Measurements from ENCODE around the gene TRPM3.

Gene TRPM3

DNA sequence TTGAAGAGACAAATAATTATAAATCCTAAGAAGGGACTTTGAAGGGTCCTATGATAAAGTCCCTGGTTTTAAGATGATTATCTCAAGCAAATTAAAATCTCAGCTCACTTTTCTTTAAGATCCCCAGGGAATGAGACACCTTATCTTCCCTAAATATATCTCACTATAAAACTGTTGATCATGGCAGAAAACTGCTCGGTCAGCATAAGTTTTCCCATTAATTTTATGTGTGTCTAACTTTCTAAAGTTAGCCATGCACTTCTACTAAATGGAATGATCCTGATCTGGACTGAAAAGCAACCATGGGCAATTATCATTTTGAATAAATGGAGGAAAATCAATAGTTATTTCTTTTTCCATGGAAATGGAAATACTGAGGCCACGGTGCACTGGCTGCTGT, 314.5 kb downstream of the TRPM3 start:
- TF ChIP-seq YY1 (IDR thresholded peaks at IDR 0.05; ENCODE audit: insufficient read depth, insufficient read length) (no peak), ZNF274 (IDR thresholded peaks at IDR 0.05; ENCODE audit: low read depth, low read length) (no peak), SUZ12 (IDR thresholded peaks at IDR 0.05; ENCODE audit: extremely low read depth, insufficient read depth, insufficient read length) (no peak)
- Histone ChIP-seq H3K4me3 (ENCODE audit: insufficient read length, low read depth) (no peak overlapping the region), H3K4me1 (ENCODE audit: insufficient read depth, insufficient read length) (no peaks in the 10 kb centered on the region), H3K9ac (ENCODE audit: insufficient read length, low read depth) (no peak overlapping the region), H3K27me3 (ENCODE audit: insufficient read depth, insufficient read length) (no peaks in the 10 kb centered on the region), H3K36me3 (ENCODE audit: insufficient read depth, insufficient read length, low read length) (no peaks in the 10 kb centered on the region), H3K9me3 (ENCODE audit: insufficient read depth, low read length) (no peaks in the 10 kb centered on the region)
- DNase-seq (ENCODE audit: low read depth, low spot score) = no peak

DNA sequence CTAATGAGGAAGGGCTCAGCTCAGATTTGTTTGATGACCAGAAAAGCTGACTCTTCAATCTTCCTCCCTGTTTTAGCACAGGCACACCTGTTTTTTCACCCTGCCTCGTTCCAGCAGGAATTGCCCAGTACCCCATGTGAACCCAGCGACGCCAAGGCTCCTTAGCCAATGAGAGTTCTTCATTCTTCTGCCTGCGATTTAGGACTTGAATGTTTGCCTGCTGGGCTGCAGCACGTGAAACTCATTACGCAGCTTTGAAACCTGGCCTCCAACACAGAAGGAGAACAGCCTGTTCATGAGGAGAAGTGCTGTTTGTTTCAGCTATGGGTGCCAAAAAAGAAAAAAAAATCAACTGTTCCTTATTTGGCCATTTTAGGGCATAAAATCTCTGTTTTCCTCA, 315.5 kb downstream of the TRPM3 start:
- Histone ChIP-seq H3K4me1 (ENCODE audit: insufficient read depth, insufficient read length) (no peaks in the 10 kb centered on the region), H3K9ac (ENCODE audit: insufficient read length, low read depth) (no peak overlapping the region), H3K27me3 (ENCODE audit: insufficient read depth, insufficient read length) (no peaks in the 10 kb centered on the region), H3K4me3 (ENCODE audit: insufficient read length, low read depth) (no peak overlapping the region), H3K9me3 (ENCODE audit: insufficient read depth, low read length) (no peaks in the 10 kb centered on the region), H3K36me3 (ENCODE audit: insufficient read depth, insufficient read length, low read length) (no peaks in the 10 kb centered on the region)
- DNase-seq (ENCODE audit: low read depth, low spot score) = no peak
- TF ChIP-seq YY1 (IDR thresholded peaks at IDR 0.05; ENCODE audit: insufficient read depth, insufficient read length) (no peak), ZNF274 (IDR thresholded peaks at IDR 0.05; ENCODE audit: low read depth, low read length) (no peak), SUZ12 (IDR thresholded peaks at IDR 0.05; ENCODE audit: extremely low read depth, insufficient read depth, insufficient read length) (no peak)

DNA sequence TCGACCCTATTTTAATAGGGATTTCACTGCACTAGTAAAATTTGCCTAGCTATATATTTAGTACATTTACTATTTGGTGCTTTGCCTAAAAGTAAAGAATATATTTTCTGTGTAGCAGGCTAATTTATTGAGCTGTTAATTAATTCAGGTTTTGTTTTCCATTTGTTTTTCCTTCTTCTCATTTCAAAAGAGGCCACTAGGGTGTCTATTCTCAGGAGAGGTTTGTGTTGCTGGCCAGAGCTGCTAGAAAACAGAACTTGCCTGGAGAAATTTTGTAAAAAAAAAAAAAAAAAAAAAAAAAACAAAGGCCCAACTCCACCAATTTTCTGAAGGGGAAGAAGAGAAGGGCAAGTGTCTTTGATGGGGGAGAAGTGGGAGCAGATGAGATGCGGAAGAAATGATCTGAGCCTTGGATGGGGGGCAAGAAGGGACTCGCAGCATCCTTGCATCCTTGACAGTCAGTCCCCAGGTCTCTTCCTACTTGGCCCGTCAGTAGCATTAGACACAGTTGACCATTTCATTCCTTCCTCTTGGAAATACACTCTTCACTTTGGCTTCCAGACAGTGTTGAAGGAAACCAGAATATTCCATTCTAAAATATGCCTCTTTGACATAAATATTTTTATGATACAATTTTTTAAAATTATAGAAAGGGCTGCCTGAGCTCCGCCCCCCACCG, 318.5 kb downstream of the TRPM3 start:
- DNase-seq (ENCODE audit: low read depth, low spot score) = no peak
- no peak overlapping the region for H3K4me3 ChIP-seq (ENCODE audit: insufficient read length, low read depth)
- no peaks in the 10 kb centered on the region for H3K9me3 ChIP-seq (ENCODE audit: insufficient read depth, low read length)
- H3K4me1 ChIP-seq (ENCODE audit: insufficient read depth, insufficient read length) = no peaks in the 10 kb centered on the region
- no peak overlapping the region for H3K9ac ChIP-seq (ENCODE audit: insufficient read length, low read depth)
- H3K36me3 ChIP-seq (ENCODE audit: insufficient read depth, insufficient read length, low read length) = no peaks in the 10 kb centered on the region
- H3K27me3 ChIP-seq (ENCODE audit: insufficient read depth, insufficient read length) = no peaks in the 10 kb centered on the region
- TF ChIP-seq ZNF274 (IDR thresholded peaks at IDR 0.05; ENCODE audit: low read depth, low read length) (no peak), YY1 (IDR thresholded peaks at IDR 0.05; ENCODE audit: insufficient read depth, insufficient read length) (no peak), SUZ12 (IDR thresholded peaks at IDR 0.05; ENCODE audit: extremely low read depth, insufficient read depth, insufficient read length) (no peak)

DNA sequence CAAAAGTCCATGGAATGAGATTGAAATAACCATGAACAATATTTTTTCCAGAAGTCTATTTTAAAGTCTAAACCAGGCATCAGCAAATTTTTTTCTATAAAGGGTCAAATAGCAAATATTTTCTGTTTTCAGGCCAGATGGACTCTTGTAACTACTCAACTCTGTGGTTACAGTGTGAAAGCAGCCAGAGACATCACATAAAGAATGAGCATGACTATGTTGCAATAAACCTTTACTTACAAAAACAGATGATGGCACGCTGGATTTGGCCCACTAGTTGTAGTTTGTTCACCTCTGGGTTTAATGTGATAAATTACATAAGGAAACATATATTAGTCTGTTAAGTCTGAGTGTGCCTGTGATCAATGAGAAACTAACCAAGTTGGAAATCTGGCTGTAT, 319.2 kb downstream of the TRPM3 start:
- Histone ChIP-seq H3K27me3 (ENCODE audit: insufficient read depth, insufficient read length) (no peaks in the 10 kb centered on the region), H3K4me3 (ENCODE audit: insufficient read length, low read depth) (no peak overlapping the region), H3K9ac (ENCODE audit: insufficient read length, low read depth) (no peak overlapping the region), H3K4me1 (ENCODE audit: insufficient read depth, insufficient read length) (no peaks in the 10 kb centered on the region), H3K36me3 (ENCODE audit: insufficient read depth, insufficient read length, low read length) (no peaks in the 10 kb centered on the region), H3K9me3 (ENCODE audit: insufficient read depth, low read length) (no peaks in the 10 kb centered on the region)
- no peak for DNase-seq (ENCODE audit: low read depth, low spot score)
- TF ChIP-seq YY1 (IDR thresholded peaks at IDR 0.05; ENCODE audit: insufficient read depth, insufficient read length) = no peak
- TF ChIP-seq ZNF274 (IDR thresholded peaks at IDR 0.05; ENCODE audit: low read depth, low read length) = no peak
- no peak for TF ChIP-seq SUZ12 (IDR thresholded peaks at IDR 0.05; ENCODE audit: extremely low read depth, insufficient read depth, insufficient read length)

DNA sequence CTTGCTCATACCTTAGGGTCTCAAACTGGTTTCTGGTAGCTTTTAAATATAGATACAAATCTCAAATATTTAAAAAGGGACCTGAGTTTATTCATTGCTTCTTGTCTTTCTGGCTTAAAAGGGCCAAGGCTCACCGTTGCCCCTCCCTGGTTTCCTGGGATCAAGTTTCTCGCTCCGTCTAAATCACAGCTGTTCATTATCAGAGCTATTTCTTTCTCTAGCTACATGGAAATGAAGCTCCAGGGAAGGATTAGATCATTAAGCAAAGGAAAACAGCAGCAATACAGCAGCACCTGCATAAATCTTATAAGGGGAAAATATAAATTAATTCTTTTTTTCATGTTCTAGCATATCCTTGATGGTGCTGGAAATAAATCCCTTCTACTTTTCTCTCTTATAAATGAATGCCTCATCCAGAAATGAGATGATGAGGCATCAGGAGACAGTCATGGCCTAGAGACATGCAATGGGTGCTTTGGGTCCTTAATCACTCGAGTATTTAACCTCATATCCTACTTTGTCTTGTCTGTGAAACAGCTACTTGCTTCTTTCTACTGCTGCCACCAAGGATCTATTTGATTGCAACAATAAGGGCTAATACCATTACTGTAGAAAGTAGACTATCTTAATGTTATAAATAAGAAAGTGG, 320.1 kb downstream of the TRPM3 start:
- H3K36me3 ChIP-seq (ENCODE audit: insufficient read depth, insufficient read length, low read length) = no peaks in the 10 kb centered on the region

DNA sequence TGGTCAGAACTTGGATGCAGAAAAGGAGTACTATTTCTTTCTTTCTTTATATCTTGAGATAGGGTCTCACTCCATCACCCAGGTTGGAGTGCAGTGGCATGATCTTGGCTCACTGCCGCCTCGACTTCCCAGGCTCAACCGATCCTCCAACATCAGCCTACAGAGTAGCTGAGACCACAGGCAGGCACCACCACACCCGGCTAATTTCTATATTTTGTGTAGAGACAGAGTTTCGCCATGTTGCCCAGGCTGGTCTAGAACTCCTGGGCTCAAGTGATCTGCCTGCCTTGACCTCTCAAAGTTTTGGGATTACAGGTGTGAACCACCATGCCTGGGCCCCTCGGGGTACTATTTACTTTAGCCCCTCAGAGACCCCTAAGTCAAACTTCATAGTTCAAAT, 323.4 kb downstream of the TRPM3 start:
- no peak for TF ChIP-seq YY1 (IDR thresholded peaks at IDR 0.05; ENCODE audit: insufficient read depth, insufficient read length)
- TF ChIP-seq ZNF274 (IDR thresholded peaks at IDR 0.05; ENCODE audit: low read depth, low read length) = no peak
- Histone ChIP-seq H3K9ac (ENCODE audit: insufficient read length, low read depth) (no peak overlapping the region), H3K36me3 (ENCODE audit: insufficient read depth, insufficient read length, low read length) (no peaks in the 10 kb centered on the region), H3K4me3 (ENCODE audit: insufficient read length, low read depth) (no peak overlapping the region), H3K27me3 (ENCODE audit: insufficient read depth, insufficient read length) (no peaks in the 10 kb centered on the region), H3K4me1 (ENCODE audit: insufficient read depth, insufficient read length) (no peaks in the 10 kb centered on the region), H3K9me3 (ENCODE audit: insufficient read depth, low read length) (no peaks in the 10 kb centered on the region)
- no peak for DNase-seq (ENCODE audit: low read depth, low spot score)

More for the DNA sequence above, 320.1 kb downstream of the TRPM3 start:
- Histone ChIP-seq H3K4me1 (ENCODE audit: insufficient read depth, insufficient read length) (no peaks in the 10 kb centered on the region), H3K9me3 (ENCODE audit: insufficient read depth, low read length) (no peaks in the 10 kb centered on the region), H3K4me3 (ENCODE audit: insufficient read length, low read depth) (no peak overlapping the region), H3K27me3 (ENCODE audit: insufficient read depth, insufficient read length) (no peaks in the 10 kb centered on the region), H3K9ac (ENCODE audit: insufficient read length, low read depth) (no peak overlapping the region)
- TF ChIP-seq SUZ12 (IDR thresholded peaks at IDR 0.05; ENCODE audit: extremely low read depth, insufficient read depth, insufficient read length) (no peak), YY1 (IDR thresholded peaks at IDR 0.05; ENCODE audit: insufficient read depth, insufficient read length) (no peak), ZNF274 (IDR thresholded peaks at IDR 0.05; ENCODE audit: low read depth, low read length) (no peak)
- DNase-seq (ENCODE audit: low read depth, low spot score) = no peak

DNA sequence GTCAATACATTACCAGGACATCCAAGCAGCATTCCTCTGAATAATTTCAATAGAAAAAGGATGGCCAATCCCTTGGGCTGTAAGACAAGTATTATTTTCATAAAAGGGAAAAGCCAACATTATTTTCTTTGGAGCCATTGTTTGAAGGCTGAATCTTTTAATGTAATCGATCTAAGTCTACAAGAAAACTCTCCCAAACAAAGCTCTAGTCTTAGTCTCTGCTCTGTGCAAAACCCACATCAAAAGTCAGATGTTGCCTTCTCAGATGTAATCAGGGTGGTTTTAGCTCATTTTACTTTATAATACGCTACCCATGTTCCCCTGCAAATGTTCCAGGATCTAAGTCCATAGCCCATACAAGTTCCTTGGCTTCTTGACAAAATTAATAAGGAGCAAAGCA, 325.6 kb downstream of the TRPM3 start:
- Histone ChIP-seq H3K9ac (ENCODE audit: insufficient read length, low read depth) (no peak overlapping the region), H3K36me3 (ENCODE audit: insufficient read depth, insufficient read length, low read length) (no peaks in the 10 kb centered on the region), H3K9me3 (ENCODE audit: insufficient read depth, low read length) (no peaks in the 10 kb centered on the region), H3K4me1 (ENCODE audit: insufficient read depth, insufficient read length) (no peaks in the 10 kb centered on the region), H3K27me3 (ENCODE audit: insufficient read depth, insufficient read length) (no peaks in the 10 kb centered on the region), H3K4me3 (ENCODE audit: insufficient read length, low read depth) (no peak overlapping the region)
- no peak for DNase-seq (ENCODE audit: low read depth, low spot score)
- TF ChIP-seq ZNF274 (IDR thresholded peaks at IDR 0.05; ENCODE audit: low read depth, low read length) (no peak), SUZ12 (IDR thresholded peaks at IDR 0.05; ENCODE audit: extremely low read depth, insufficient read depth, insufficient read length) (no peak), YY1 (IDR thresholded peaks at IDR 0.05; ENCODE audit: insufficient read depth, insufficient read length) (no peak)

Data from NT2/D1 (cell line).